HG03060 (cell line): ENCODE measurements around the gene GLG1.
"Not testable (repeated sequence)": the region's sequence is repeated elsewhere in the genome, so short reads cannot be mapped to it uniquely, and the experiment has no call there.

Experiments
- ATAC-seq: cut with Tn5 transposase; IDR thresholded peaks from one replicate; pipeline ENCODE4 v1.9.1; 2021; ENCODE audit warnings: low read depth, moderate number of reproducible peaks; ENCODE audit not compliant: unreplicated experiment

The GLG1 gene

DNA sequence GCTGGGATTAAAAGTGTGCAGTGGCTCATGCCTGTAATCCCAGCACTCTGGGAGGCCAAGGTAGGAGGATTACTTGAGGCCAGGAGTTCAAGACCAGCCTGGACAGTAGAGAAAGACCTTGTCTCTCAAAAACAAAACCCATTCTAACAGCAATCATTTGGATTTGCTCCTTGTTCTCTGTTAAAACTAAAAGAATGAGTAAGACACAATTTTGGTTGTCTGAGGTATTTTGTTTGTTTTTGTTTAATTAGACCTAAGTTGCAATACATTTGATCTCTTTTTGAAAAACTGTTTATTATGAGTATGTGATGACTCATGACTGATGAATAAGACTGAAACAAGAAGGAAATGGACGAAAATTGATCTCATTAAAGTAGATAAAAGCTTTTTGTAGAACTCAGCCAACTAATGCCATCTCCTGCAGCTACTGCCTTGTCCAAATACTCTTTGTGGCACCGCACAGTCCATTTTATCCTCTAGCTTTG is 29.0 kb downstream of the GLG1 start:
- ATAC-seq, result peak; percentile 34

DNA sequence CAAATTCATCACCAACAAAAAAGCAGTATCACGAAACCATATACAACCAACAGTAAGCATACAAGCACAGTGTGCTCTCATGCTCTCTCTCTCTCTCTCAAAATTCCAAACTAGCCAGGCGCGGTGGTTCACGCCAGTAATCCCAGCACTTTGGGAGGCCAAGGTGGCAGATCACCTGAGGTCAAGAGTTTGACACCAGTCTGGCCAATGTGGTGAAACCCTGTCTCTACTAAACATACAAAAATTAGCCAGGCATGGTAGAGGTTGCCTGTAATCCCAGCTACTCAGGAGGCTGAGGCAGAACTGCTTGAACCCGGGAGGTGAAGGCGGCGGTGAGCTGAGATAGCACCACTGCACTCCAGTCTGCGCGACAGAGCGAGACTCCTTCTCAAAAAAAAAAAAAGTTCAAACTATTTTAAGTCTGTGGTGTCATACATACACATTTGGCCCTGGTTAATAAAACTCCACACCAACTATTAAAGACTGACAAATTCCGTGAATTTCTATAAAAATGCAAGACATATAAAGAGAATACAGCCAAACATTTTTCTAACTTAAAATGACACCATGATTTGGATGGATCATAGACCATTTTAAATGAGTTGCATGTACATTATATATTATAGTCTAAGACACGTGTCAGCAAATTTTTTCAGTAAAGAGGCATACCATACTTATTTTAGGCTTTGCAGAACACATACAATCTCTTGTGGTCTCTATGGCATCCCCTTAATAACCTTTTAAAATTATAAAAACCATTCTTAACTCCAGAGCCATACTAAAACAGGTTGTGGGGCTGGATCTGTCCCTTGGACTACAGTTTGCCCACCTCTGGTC is 30.9 kb downstream of the GLG1 start:
- ATAC-seq, result no peak

DNA sequence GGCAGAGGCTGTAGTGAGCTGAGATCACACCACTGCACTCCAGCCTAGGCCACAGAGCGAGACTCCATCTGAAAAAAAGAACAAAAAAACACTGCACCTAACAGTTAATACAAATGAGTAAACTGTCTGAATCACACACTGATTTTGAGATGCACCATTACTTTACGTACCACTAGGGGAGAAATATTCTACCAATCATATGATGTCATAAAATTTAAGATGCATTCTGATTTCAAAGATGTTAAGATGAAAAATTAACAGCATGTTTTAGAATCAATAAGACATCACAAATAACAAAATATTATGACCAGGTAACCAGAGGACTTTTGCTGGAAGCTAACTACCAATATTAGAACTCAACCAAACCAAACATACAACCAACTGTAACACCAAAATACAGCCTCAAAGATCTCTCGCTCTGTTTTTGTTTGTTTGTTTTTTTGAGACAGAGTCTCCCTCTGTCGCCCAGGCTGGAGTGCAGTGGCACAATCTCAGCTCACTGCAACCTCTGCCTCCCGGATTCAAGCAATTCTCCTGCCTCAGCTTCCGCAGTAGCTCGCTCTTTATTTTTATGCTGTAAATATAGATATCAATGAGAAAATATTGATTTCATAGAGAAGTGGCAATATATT is 31.6 kb downstream of the GLG1 start:
- ATAC-seq, result no peak

DNA sequence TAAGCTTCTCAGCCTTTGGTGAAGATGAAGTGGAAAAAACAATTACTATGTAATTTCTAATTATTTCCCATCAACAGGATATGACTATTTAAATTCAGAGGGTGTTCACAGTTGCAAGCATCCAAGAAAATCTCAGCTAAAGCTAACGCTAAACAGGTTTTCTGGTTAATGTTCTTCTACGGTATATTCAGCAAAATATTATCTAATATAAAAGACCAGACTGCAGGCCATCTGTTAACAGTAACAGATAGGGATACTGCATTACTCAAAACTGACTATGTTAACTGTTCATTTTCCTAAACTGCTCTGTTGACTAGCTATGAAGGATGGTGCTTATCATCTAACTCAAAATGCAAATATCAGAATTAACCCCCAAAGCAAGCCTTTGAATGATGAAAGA is 32.8 kb downstream of the GLG1 start:
- no peak for ATAC-seq

DNA sequence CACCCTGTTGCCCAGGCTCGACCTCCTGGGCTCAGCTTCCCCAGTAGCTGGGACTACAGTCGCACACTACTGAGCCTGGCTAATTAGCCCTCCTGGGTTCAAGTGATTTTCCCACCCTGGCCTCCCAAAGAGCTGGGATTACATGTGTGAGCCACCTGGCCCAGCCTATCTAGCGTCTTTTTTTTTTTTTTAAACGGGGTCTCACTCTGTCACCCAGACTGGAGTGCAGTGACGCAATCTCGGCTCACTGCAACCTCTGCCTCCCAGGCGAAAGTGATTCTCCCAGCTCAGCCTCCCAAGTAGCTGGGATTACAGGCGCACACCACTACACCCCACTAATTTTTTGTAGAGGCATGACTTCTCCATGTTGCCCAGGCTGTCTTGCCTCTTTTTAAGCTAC is 33.3 kb downstream of the GLG1 start:
- no peak for ATAC-seq

DNA sequence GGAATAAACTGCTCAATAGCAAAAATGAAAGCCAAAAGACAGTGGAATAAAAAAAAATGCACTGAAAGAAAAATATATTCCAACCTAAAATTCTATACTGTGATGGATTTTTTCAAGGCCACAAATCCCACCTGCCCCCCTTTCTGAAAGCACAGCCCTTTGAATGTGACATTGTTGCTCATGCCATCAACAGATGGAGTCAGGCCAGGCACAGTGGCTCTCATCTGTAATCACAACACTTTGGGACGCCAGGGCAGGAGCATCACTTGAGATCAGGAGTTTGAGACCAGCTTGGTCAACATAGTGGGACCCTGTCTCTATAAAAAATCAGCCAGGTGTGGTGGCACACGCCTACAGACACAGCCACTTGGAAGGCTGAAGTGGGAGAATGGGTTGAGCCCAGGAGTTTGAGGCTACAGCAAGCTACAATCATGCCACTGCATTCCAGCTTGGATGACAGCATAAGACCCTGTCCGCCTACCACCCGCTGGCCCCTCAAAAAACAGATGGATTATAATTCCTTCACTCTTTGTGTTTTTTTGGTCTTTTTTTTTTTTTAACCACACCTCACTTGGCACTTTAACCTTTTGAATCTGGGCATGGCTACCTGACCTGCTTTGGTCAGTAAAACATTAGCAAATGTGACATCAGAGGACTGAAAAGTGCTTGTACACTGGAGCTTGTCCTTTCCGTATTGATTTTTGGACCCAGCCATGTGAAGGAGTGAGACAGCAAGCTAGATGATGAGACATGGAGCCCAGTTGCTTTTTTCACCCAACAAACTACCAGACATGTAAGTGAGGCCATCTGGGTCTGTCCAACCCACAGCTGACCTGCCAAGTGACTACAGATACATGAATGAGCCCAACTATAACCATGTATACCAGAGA is 36.3 kb downstream of the GLG1 start:
- ATAC-seq, result no peak

DNA sequence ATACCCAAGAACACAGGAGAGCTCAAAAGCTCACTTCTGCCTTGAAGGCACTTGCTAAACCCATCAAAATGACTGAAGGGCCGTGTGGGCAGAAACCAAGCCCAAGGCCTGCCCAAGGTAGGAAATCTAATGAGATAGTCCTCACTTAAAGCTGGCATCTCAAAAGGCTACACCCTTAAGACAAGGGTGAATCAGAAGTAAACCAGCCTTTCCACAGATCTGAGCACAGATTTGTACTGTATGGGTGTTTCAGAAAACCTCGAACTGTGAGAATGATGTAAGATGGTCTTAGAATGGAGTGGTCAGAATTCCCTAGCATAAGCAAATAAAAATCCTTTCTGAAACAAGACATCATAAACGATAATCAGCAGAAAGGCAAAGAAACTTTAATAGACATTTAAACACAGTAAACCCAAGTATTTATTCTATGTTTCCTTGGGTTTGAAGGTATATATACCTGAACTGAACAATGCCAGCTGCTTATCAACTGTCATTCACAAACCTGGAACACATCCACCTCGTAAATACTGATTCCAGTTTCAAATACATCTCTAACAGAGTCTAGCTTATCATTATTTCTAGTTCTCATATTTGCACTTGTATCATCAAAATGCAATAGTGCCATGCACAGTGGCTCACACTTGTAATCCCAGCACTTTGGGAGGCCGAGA is 37.8 kb downstream of the GLG1 start:
- ATAC-seq, result no peak

DNA sequence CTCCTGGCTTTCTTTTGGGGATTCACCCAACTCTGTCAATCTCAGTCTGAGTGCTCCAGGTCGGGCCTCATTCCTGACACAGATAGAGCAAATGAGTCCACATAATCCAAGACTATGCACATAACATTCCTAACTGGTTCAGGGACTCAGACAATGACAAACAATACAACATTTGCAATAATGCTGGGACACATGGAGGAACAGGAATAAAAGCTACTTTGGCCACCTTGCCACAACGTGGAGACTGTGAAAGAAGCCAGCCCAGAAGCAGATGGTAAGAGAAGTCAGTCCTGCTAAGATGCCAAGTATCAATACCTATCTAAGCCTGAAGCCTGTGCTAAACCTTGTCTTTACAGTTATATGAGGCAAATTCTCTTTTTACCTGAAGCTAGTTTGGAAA is 39.0 kb downstream of the GLG1 start:
- no peak for ATAC-seq

DNA sequence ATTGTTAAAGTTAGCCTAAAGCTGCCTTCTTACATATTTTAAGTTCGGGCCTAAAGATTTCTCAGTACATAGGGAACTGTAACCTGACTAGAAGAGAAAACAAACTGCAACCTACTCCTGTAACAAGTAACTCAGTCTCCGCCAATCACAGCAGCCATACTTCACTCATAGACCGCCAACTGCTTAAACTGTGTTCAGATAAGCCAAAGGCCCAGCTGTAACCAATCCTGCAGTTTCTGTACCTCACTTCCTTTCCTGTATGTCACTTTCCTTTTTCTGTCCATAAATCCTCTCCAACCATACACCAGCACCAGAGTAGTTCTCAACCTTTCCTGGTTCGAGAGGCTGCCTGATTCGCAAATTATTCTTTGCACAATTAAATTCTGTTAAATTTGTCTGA is 41.5 kb downstream of the GLG1 start:
- no peak for ATAC-seq

DNA sequence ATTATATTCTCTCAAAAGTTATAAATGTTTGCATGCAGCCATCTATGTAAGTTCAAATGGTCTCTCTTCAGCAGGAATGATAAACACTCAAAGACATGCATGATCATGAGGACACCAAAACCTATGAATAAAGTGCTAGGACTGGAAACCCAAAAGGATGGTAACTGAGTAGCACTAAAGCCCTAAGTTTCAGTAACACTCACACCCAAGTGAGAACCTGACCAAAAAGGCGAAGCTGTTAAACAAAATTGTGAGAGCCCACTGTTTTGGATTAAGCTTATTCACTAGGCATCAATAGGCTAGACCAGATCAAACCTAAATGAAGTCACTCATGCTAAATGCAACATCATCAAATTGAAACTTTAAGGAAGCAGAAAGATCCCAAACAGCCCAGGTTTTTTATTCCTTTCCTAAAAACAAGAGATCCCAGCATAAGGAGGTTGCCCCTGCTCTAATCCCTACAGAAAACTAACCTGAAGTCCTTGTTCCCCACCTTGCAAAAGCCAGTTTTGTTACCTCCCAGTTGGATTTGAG is 42.4 kb downstream of the GLG1 start:
- ATAC-seq, result no peak

DNA sequence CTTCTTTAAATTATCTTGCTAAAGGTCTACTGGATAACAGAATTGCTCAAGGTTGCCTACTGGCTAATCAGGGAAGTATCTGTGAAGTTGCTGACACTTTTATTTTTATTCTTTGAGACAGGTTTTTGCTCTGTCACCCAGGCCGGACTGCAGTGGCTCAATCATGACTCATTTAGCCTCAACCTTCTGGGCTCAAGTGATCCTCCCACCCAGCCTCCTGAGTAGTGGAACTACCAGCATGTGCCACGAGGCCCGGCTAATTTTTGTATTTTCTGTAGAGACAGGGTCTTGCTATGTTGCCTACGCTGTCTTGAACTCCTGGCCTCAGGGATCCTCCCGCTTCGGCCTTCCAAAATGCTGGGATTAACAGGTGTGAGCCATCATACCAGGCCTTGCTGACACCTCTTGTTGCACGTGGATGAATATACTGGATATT is 43.1 kb downstream of the GLG1 start:
- ATAC-seq, result no peak

DNA sequence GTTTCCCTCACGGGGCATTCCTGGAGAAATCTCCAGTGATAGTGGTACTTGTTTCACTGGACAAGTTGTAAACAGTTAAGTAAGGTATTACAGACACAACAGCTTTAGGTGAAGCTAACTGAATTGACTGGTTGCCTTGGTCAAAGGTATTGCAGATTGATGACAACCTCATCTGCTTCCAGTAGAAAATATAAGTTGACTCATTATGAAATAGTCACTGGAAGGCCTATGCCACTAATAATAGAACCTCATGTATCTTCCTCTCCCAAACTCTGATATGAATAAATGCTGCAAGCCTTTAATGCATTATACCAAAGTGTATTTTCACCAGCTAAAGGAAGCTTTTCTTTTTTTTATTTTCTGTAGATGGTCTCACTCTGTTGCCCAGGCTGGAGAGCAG is 44.8 kb downstream of the GLG1 start:
- ATAC-seq, result no peak

DNA sequence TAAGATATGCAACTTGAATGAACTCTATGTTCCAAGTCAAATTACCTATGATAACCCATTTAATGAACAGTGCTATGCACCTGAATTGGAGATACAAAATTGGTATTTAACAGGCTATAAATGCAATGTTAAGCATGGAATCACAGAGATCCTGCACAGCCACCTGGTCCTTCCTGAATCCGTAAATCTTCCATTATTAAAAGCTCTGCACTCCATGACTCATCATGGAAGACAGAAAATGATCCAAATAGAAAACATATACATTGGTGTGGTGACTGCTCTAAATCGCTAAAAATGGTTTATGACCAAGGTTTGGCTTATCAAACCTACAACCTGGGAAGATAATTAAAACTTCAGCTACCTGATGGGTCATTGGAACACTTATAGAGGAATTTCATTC is 45.3 kb downstream of the GLG1 start:
- no peak for ATAC-seq

DNA sequence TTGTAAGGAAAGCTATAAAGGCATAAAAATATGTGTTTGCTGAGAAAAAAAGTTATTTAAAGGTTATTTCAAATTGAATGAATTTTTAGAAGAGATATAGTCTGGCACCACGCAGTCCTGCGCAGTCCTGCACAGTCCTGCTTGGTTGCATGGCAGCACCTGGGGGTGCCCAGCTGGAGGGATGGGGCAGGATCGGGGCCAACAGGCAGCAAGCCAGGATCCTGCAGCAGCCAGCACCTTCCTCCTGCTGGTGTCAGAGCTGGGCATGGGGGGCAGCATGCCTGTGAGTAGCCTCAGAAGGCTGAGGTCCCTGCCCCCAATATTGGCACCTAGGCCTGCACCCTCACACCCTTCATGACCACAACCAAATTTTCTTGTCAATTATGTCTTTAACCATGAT is 46.0 kb downstream of the GLG1 start:
- no peak for ATAC-seq

DNA sequence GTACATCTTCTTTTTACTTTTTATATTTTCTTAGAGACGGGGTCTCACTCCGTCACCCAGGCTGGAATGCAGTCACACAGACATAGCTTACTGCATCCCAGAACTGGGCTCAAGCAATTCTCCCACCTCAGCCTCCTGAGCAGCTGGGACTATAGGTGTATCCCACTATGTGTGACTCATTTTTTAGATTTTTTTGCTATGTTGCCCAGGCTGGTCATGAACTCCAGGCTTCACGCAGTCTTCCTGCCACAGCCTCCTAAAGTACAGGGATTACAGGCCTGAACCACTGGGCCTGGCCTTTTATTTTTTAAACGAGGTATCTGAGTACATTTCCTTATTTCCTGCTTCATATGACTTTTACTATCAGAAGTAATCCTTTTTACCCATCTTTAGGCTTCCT is 48.0 kb downstream of the GLG1 start:
- ATAC-seq, result no peak

DNA sequence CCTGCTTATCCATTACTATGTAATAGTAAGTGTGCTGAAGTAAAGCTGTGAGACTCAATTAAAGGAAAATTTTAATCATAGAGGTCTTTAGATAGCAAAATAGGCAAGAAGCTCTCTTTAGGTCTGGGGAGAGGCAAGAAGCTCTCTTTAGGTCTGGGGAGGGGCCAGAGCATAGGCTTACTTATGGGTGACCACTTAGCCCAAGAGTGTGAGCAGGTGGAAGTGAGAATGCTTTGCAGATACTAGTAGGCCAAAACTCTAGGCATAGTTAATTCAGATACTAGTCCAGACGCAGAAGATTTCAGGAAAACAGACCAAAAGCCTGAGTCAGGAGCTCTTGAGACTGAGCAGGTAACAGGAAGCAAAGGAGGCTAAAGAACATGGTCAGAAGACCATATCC is 49.6 kb downstream of the GLG1 start:
- ATAC-seq, result no peak

DNA sequence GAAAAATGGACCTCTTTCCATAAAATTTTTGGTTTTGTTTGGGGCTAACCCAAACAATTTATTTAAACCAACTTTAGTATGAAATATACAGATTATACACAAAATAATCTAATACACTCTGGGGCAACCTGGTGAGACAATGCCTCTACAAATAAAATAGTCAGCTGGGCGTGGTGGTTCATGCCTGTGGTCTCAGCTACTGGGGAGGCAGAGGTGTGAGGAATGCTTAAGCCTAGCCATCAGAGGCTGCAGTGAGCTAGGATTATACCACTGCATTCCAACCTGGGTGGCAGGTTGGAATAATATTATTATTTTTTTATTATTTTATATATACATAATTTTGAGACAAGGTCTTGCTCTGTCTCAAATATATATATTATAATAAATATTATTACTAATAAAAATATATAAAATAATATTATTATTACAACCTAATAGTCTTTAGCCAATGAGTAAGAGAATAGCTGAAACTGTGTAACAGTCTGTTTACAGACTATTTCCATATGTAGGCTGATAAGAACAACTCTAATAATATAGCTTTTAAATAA is 50.5 kb downstream of the GLG1 start:
- ATAC-seq, result no peak

DNA sequence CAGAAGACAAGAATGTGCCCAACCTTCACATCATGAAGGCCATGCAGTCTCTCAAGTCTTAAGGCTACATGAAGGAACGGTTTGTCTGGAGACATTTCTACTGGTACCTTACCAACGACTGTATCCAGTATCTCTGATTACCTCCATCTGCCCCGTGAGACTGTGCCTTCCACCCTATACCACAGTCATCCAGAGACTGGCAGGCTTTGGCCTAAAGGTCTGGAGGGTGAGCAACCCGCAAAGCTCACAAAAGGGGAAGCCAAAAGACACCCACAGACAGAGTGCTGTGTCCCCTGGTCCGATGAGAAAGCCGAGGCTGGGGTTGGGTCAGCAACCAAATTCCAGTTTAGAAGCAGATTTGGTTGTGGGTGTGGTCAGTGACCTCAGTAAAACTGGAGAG is 54.6 kb downstream of the GLG1 start:
- not testable (repeated sequence) for ATAC-seq

DNA sequence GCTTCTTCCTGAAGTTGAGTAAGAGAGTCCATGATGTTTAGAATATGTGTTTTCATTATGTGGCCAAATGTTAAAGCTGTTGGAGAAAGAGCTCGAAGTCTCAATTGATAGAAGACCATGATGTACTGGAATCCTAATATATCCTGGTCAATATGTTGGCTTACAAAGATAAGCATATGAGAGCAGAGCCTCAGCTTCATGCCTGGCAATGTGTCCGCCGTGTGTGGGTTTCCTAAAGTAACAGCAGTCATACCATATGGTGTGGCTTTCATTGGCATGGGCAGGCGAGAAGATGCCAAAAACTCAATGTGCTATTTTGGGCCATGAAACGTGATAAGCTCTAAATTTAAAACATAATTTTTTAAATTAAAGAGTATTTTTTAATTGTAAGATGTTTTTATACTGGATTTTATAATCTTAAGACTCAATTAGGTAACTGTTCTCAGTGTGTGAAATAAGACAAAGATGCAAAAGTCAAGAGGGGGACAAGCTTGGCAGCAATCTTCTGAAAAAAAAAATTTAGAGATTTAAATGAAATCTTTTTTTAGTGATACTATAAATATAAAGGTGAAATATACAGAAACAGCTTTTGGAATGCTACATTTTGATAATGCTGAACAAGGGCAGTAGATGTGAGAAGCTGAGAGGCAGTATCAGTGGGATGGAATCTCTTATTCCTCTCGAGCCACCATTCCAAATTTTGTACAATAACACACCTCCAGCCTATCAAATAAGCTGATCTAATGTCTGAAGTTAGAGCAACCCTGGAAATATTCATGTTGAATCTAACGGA is 56.5 kb downstream of the GLG1 start:
- ATAC-seq, result not testable (repeated sequence)
